ENCODE results near the gene ZNRF3.

ZNRF3 gene

DNA sequence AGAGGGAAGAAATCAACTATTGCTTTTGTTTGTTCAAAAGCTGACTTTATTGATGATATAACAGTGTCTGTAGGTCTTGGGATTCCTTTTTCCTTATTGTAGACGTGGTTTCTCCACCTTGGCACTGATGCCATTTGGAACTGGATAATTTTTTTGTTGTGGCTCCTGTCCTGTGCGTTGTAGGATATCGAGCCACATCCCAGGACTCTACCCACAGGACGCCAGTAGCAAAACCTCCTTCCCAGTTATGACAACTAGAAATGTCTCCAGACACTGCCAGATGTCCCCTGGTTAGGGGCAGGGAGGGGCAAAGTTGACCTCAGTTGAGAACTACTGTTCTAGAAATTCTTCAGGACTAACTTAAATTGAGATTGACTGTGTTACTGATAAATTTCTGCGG, 45.8 kb downstream of the ZNRF3 start:
- no peak overlapping the region for H3K9ac ChIP-seq (ENCODE audit: low read length in 5 of 5)
- H3K9me3 ChIP-seq (ENCODE audit: control insufficient read depth in 5 of 5, low read length in 5 of 5), result no peaks in the 10 kb centered on the region
- no peak overlapping the region for H3K4me3 ChIP-seq (ENCODE audit: low read depth in 1 of 5, low read length in 5 of 5)
- H3K27me3 ChIP-seq (ENCODE audit: control insufficient read depth in 5 of 5, insufficient read depth in 4 of 5, low read length in 5 of 5), result no peaks in the 10 kb centered on the region
- peaks cover 0 to 4% (median 0%) of the 10 kb centered on the region in 5 donors for H3K4me1 ChIP-seq (ENCODE audit: control insufficient read depth in 5 of 5, insufficient read depth in 5 of 5, low read length in 5 of 5)
- H3K27ac ChIP-seq (ENCODE audit: low read depth, low read length), result no peak overlapping the region
- no peaks in the 10 kb centered on the region for H3K36me3 ChIP-seq (ENCODE audit: control insufficient read depth in 5 of 5, insufficient read depth in 5 of 5, low read length in 5 of 5)

DNA sequence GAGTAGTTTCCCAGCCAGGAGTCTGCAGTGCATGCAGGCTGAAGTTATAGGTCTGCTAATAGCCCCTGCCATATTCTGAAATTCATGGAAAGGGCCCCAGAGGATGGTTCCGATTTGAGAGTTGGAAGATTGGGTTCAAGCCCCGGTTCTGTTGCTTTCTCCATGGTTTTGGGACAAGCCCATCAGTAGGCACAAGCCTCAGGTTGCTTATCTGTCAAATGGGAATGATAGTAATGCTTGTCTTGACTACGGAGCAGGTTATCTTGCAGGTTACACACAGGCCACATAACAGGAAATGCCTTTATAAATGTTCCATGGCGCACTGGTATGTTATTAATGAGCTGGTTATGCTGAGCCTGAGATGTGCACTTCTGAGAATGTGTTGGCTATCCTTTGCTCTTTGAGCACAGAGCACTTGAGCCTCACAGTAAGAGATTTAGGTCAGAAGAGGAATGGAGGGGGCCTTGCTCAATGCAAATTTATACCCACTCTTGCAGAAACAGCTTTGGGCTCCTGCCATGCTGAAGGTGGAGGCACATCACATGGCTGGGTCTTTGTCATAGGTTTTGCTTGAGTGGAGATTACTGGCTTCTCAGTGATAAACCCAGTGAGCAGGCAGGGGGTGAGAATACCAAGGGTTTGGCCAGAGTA, 47.1 kb downstream of the ZNRF3 start:
- H3K36me3 ChIP-seq (ENCODE audit: control insufficient read depth in 5 of 5, insufficient read depth in 5 of 5, low read length in 5 of 5), result no peaks in the 10 kb centered on the region
- H3K9ac ChIP-seq (ENCODE audit: low read length in 5 of 5), result no peak overlapping the region
- peaks cover 0 to 4% (median 0%) of the 10 kb centered on the region in 5 donors for H3K4me1 ChIP-seq (ENCODE audit: control insufficient read depth in 5 of 5, insufficient read depth in 5 of 5, low read length in 5 of 5)
- H3K27ac ChIP-seq (ENCODE audit: low read depth, low read length), result no peak overlapping the region
- H3K4me3 ChIP-seq (ENCODE audit: low read depth in 1 of 5, low read length in 5 of 5), result no peak overlapping the region
- H3K9me3 ChIP-seq (ENCODE audit: control insufficient read depth in 5 of 5, low read length in 5 of 5), result no peaks in the 10 kb centered on the region
- H3K27me3 ChIP-seq (ENCODE audit: control insufficient read depth in 5 of 5, insufficient read depth in 4 of 5, low read length in 5 of 5), result no peaks in the 10 kb centered on the region

DNA sequence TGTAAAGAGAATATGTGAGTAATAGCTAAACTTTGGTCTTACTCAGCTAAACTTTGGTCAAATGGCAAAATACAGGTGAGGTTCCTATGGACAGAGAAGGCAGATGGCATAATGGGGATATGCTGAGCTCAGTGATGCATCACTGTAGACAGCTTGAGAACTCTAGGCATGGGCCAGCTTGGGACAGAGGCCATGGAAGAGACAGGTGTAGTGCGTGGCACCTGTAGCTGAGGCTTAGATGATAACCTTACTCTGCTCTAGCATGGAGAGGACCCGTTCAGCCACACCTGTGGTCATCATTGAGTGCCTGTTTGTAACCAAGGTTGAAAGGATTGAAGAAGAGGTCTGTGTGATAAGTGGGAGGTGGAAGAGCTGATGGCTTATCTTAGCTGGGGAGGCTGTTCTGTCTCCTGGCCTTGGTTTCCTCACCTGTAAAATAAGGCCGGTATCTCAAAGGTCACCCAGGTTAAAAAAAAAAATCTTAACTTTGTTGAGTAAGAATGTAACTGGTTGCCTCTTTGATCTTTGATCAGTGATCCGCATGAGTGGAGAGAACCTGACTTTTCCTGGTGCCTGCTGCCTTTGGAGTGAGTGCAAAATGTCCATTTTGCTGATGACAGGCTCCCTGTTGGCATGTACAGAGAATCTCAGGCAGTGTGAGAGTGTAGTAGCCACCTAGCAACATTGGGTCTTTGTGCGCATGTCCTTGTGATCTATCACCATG, 48.6 kb downstream of the ZNRF3 start:
- Histone ChIP-seq H3K4me3 (ENCODE audit: low read depth in 1 of 5, low read length in 5 of 5) (no peak overlapping the region), H3K4me1 (ENCODE audit: control insufficient read depth in 5 of 5, insufficient read depth in 5 of 5, low read length in 5 of 5) (peaks cover 0 to 4% (median 0%) of the 10 kb centered on the region in 5 donors), H3K9ac (ENCODE audit: low read length in 5 of 5) (no peak overlapping the region), H3K36me3 (ENCODE audit: control insufficient read depth in 5 of 5, insufficient read depth in 5 of 5, low read length in 5 of 5) (no peaks in the 10 kb centered on the region), H3K9me3 (ENCODE audit: control insufficient read depth in 5 of 5, low read length in 5 of 5) (no peaks in the 10 kb centered on the region), H3K27ac (ENCODE audit: low read depth, low read length) (no peak overlapping the region), H3K27me3 (ENCODE audit: control insufficient read depth in 5 of 5, insufficient read depth in 4 of 5, low read length in 5 of 5) (no peaks in the 10 kb centered on the region)

DNA sequence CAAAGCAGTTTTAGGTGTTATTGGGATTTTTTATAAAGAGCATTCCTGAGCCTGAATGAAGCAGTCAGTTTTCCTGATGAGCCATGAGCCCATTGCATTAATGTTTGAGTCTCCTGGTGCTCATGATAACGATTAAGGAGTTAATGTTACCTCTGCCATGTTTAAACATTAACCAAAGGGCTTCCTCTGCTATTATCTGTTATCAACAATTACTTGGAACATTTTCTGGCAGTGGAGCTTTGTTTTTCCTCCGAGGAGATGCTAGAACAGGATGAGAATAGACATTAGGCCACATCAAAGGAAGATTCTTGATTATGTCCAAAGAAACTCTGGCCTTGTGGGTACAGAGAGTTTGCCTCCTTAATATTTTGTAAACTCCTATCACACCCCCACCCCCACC, 49.9 kb downstream of the ZNRF3 start:
- H3K27ac ChIP-seq (ENCODE audit: low read depth, low read length), result no peak overlapping the region

DNA sequence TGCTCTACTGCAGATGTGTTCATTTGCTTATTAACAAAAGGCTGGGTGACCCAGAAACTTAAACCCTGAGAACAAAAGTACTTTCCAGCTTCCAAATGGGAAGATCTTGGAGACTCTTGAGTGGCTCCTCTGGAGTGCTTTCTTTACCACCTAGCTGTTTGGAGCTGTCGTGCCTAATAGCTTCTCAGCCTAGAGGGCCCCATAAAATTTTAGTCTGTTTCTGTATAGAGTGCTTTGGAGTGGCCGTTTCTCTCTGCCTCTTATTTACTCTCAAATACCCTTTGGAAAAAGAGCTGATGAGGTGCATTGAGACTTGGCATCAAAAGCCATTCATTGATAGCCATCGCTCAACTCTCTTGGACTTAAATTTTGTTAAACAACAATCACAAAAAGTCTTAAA, 50.7 kb downstream of the ZNRF3 start:
- Histone ChIP-seq H3K4me3 (ENCODE audit: low read depth in 1 of 5, low read length in 5 of 5) (no peak overlapping the region), H3K36me3 (ENCODE audit: control insufficient read depth in 5 of 5, insufficient read depth in 5 of 5, low read length in 5 of 5) (no peaks in the 10 kb centered on the region), H3K9ac (ENCODE audit: low read length in 5 of 5) (no peak overlapping the region), H3K4me1 (ENCODE audit: control insufficient read depth in 5 of 5, insufficient read depth in 5 of 5, low read length in 5 of 5) (peaks cover 0 to 4% (median 0%) of the 10 kb centered on the region in 5 donors), H3K27me3 (ENCODE audit: control insufficient read depth in 5 of 5, insufficient read depth in 4 of 5, low read length in 5 of 5) (no peaks in the 10 kb centered on the region), H3K27ac (ENCODE audit: low read depth, low read length) (no peak overlapping the region), H3K9me3 (ENCODE audit: control insufficient read depth in 5 of 5, low read length in 5 of 5) (no peaks in the 10 kb centered on the region)

More for the DNA sequence above, 49.9 kb downstream of the ZNRF3 start:
- Histone ChIP-seq H3K27me3 (ENCODE audit: control insufficient read depth in 5 of 5, insufficient read depth in 4 of 5, low read length in 5 of 5) (no peaks in the 10 kb centered on the region), H3K4me1 (ENCODE audit: control insufficient read depth in 5 of 5, insufficient read depth in 5 of 5, low read length in 5 of 5) (peaks cover 0 to 4% (median 0%) of the 10 kb centered on the region in 5 donors), H3K36me3 (ENCODE audit: control insufficient read depth in 5 of 5, insufficient read depth in 5 of 5, low read length in 5 of 5) (no peaks in the 10 kb centered on the region), H3K4me3 (ENCODE audit: low read depth in 1 of 5, low read length in 5 of 5) (no peak overlapping the region), H3K9ac (ENCODE audit: low read length in 5 of 5) (no peak overlapping the region), H3K9me3 (ENCODE audit: control insufficient read depth in 5 of 5, low read length in 5 of 5) (no peaks in the 10 kb centered on the region)

DNA sequence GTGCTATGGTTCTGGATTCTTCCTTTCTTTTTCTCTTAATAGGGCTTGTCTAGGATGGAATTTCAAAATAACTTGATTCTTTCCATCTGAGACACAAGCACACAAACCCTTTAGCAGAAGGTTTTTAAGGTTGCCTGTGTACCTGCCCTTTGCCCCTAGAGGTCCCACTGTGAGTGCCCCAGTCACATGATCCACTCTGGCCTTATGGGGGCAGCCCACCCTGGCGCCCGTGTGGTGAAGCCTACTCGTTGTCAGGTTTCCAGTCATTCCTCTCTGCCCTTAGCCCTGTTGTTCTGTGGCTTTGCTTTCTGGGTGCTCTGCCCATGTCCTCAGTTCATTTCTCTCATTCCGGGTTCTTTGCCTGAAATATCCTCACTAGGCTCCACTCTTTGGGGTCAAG, 51.8 kb downstream of the ZNRF3 start:
- H3K9me3 ChIP-seq (ENCODE audit: control insufficient read depth in 5 of 5, low read length in 5 of 5), result no peaks in the 10 kb centered on the region
- no peak overlapping the region for H3K4me3 ChIP-seq (ENCODE audit: low read depth in 1 of 5, low read length in 5 of 5)
- H3K4me1 ChIP-seq (ENCODE audit: control insufficient read depth in 5 of 5, insufficient read depth in 5 of 5, low read length in 5 of 5), result peaks cover 0 to 7% (median 0%) of the 10 kb centered on the region in 5 donors
- H3K27ac ChIP-seq (ENCODE audit: low read depth, low read length), result no peak overlapping the region
- H3K9ac ChIP-seq (ENCODE audit: low read length in 5 of 5), result no peak overlapping the region
- H3K27me3 ChIP-seq (ENCODE audit: control insufficient read depth in 5 of 5, insufficient read depth in 4 of 5, low read length in 5 of 5), result no peaks in the 10 kb centered on the region
- H3K36me3 ChIP-seq (ENCODE audit: control insufficient read depth in 5 of 5, insufficient read depth in 5 of 5, low read length in 5 of 5), result no peaks in the 10 kb centered on the region

DNA sequence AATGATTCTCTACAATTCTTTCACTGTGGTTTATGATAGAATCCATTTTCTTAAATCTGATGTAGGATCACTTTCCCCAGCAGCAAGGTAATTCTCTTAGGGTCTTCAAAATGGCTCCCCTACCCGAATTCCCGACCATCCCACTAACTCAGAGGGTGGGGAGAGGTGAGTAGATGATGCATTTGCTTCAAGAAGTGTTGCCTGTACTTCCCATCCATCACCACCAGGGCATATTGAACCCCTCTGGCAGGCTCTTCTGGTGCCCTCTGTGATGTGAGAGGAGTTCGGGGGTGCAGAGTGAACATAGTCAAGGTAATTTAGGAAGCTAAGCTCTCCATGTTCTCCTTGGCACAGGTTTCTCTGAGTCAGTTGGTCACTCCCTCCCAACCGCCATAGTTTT, 52.3 kb downstream of the ZNRF3 start:
- no peaks in the 10 kb centered on the region for H3K9me3 ChIP-seq (ENCODE audit: control insufficient read depth in 5 of 5, low read length in 5 of 5)
- H3K9ac ChIP-seq (ENCODE audit: low read length in 5 of 5), result no peak overlapping the region
- peaks cover 0 to 9% (median 0%) of the 10 kb centered on the region in 5 donors for H3K4me1 ChIP-seq (ENCODE audit: control insufficient read depth in 5 of 5, insufficient read depth in 5 of 5, low read length in 5 of 5)
- no peak overlapping the region for H3K27ac ChIP-seq (ENCODE audit: low read depth, low read length)
- H3K4me3 ChIP-seq (ENCODE audit: low read depth in 1 of 5, low read length in 5 of 5), result no peak overlapping the region
- H3K27me3 ChIP-seq (ENCODE audit: control insufficient read depth in 5 of 5, insufficient read depth in 4 of 5, low read length in 5 of 5), result no peaks in the 10 kb centered on the region
- H3K36me3 ChIP-seq (ENCODE audit: control insufficient read depth in 5 of 5, insufficient read depth in 5 of 5, low read length in 5 of 5), result no peaks in the 10 kb centered on the region

DNA sequence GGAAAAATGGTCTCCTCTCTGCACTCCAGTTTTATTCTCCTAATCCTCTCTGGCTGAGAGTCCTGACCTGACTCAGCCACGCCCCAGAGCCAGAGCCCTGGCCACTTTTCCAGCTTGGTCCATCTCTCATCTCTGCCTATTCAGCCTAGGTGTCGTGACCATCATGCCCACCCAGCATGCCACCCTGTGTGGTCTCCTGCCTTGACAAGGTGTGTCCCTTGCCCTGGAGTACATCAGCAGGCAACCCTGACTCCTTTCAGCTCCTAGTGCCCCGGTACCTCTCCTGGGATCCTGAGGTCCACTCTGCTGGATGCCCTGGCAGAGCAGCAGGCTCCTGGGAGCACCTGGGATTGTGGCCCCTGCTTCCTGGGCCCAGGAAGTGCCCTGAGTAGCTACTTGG, 52.8 kb downstream of the ZNRF3 start:
- Histone ChIP-seq H3K27me3 (ENCODE audit: control insufficient read depth in 5 of 5, insufficient read depth in 4 of 5, low read length in 5 of 5) (no peaks in the 10 kb centered on the region), H3K27ac (ENCODE audit: low read depth, low read length) (no peak overlapping the region), H3K9me3 (ENCODE audit: control insufficient read depth in 5 of 5, low read length in 5 of 5) (no peaks in the 10 kb centered on the region), H3K9ac (ENCODE audit: low read length in 5 of 5) (no peak overlapping the region), H3K36me3 (ENCODE audit: control insufficient read depth in 5 of 5, insufficient read depth in 5 of 5, low read length in 5 of 5) (no peaks in the 10 kb centered on the region), H3K4me1 (ENCODE audit: control insufficient read depth in 5 of 5, insufficient read depth in 5 of 5, low read length in 5 of 5) (peaks cover 0 to 10% (median 0%) of the 10 kb centered on the region in 5 donors), H3K4me3 (ENCODE audit: low read depth in 1 of 5, low read length in 5 of 5) (no peak overlapping the region)

DNA sequence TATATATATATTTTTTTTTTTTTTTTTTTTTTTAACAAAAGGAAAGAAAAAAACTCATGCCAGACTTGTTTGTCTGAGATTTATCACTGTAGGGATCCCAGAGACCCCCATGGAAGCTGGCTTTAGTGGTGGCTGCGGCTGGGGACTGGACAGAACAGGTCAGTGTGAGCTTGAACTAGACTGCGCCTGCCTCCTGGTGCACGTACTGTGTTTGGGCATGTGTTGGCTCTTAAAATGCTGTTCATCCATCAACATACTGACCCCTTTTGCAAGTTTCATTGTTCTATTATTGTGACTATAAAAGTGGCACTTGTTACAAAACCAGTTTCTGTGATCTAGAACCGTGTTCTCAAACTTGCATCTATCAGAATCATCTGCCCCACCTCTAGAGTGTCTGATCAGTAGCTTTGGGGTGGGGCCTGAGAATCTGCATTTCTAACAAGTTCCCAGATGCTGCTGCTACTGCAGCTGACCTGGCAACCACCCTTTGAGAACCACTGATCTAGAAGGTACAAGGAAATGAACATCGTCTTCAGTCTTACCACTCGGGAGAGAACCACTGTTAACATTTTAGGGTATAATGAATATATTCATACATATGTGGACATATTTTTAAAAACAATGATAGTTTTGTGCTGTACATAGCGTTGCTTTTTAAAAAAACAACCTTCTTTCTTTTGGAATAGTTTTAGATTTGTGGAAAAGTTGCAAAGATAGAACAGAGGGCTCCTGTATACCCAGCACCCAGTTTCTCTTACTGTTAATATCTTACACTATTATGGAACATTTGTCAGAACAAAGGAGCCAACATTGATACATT, 54.0 kb downstream of the ZNRF3 start:
- no peak overlapping the region for H3K4me3 ChIP-seq (ENCODE audit: low read depth in 1 of 5, low read length in 5 of 5)
- H3K27me3 ChIP-seq (ENCODE audit: control insufficient read depth in 5 of 5, insufficient read depth in 4 of 5, low read length in 5 of 5), result no peaks in the 10 kb centered on the region
- H3K9me3 ChIP-seq (ENCODE audit: control insufficient read depth in 5 of 5, low read length in 5 of 5), result no peaks in the 10 kb centered on the region
- H3K36me3 ChIP-seq (ENCODE audit: control insufficient read depth in 5 of 5, insufficient read depth in 5 of 5, low read length in 5 of 5), result no peaks in the 10 kb centered on the region
- no peak overlapping the region for H3K27ac ChIP-seq (ENCODE audit: low read depth, low read length)
- peaks cover 0 to 10% (median 0%) of the 10 kb centered on the region in 5 donors for H3K4me1 ChIP-seq (ENCODE audit: control insufficient read depth in 5 of 5, insufficient read depth in 5 of 5, low read length in 5 of 5)
- H3K9ac ChIP-seq (ENCODE audit: low read length in 5 of 5), result no peak overlapping the region
